SU-DHL-6 (cell line): ENCODE measurements around the gene FMN1.

Source experiments
- H2AFZ ChIP-seq: fragments of 200-600 bp; sonication (generic); 2 replicates; pipeline ENCODE4 v1.6.1; 2014; ENCODE audit warnings: low read depth, mild to moderate bottlenecking, moderate library complexity, mixed read lengths, antibody characterized with exemption, low read length; ENCODE audit not compliant: severe bottlenecking
- H3F3A ChIP-seq: fragments of 200-600 bp; shearing (Covaris generic); 2 replicates; pipeline ENCODE4 v1.6.0; 2016; ENCODE audit warnings: antibody characterized with exemption, mild to moderate bottlenecking; ENCODE audit not compliant: insufficient read depth
- H3K27ac ChIP-seq: fragments of 200-600 bp; sonication (generic); 2 replicates; pipeline ENCODE4 v1.5.1; 2016; ENCODE audit warnings: low read depth, mild to moderate bottlenecking, low read length, moderate library complexity, mixed read lengths
- H3K27me3 ChIP-seq: fragments of 200-600 bp; sonication (generic), shearing (Covaris generic); 2 replicates; pipeline ENCODE4 v1.6.0; 2014; ENCODE audit warnings: mild to moderate bottlenecking, low read length
- H3K36me3 ChIP-seq: fragments of 200-600 bp; sonication (generic); 2 replicates; pipeline ENCODE4 v1.6.1; 2014; ENCODE audit warnings: mild to moderate bottlenecking, low read length, mixed read lengths
- H3K4me2 ChIP-seq: fragments of 300-600, 200-600 bp; shearing (Covaris generic), sonication (generic); 2 replicates; pipeline ENCODE4 v1.6.0; 2014; ENCODE audit warnings: low read length, low read depth, mild to moderate bottlenecking; ENCODE audit not compliant: poor library complexity, severe bottlenecking
- H3K4me3 ChIP-seq: fragments of 200-600 bp; sonication (generic); 2 replicates; pipeline ENCODE4 v1.5.1; 2014; ENCODE audit warnings: antibody characterized with exemption, low read length, mild to moderate bottlenecking, mixed read lengths; ENCODE audit not compliant: insufficient read depth, poor library complexity, severe bottlenecking
- H3K79me2 ChIP-seq: fragments of 200-600 bp; sonication (generic); 2 replicates; pipeline ENCODE4 v1.6.1; 2014; ENCODE audit warnings: mild to moderate bottlenecking, low read length, moderate library complexity; ENCODE audit not compliant: insufficient read depth
- H3K9ac ChIP-seq: fragments of 200-600 bp; sonication (generic); 2 replicates; pipeline ENCODE4 v1.7.0; 2014; ENCODE audit warnings: mild to moderate bottlenecking, low read length
- H3K9me2 ChIP-seq: fragments of 200-600 bp; sonication (generic); replicated peaks from 2 replicates; pipeline ENCODE4 v1.6.1; 2014; ENCODE audit warnings: low read length; ENCODE audit not compliant: insufficient read depth
- H3K9me3 ChIP-seq: fragments of 200-600 bp; sonication (generic); 2 replicates; pipeline ENCODE4 v1.6.1; 2014; ENCODE audit warnings: low read length, mixed read lengths; ENCODE audit not compliant: insufficient read depth
- H4K20me1 ChIP-seq: fragments of 200-600 bp; sonication (generic); 2 replicates; pipeline ENCODE4 v1.6.1; 2014; ENCODE audit warnings: low read depth, mild to moderate bottlenecking, antibody characterized with exemption, low read length, moderate library complexity, mixed read lengths
- CTCF ChIP-seq: fragments of 200-600 bp; sonication (generic); IDR thresholded peaks from one replicate; pipeline ENCODE4 v1.5.1; 2017; ENCODE audit warnings: antibody characterized with exemption, mild to moderate bottlenecking, low read length, moderate library complexity; ENCODE audit not compliant: insufficient read depth, poor library complexity, severe bottlenecking
- EZH2phosphoT487 ChIP-seq: fragments of 200-600 bp; sonication (generic), shearing (Covaris generic); conservative IDR thresholded peaks from 2 replicates; pipeline ENCODE4 v1.6.1; 2018; ENCODE audit warnings: mild to moderate bottlenecking, antibody characterized with exemption, low read length, moderate library complexity, mixed read lengths

FMN1 gene

GRCh38 chr15:33148129-33148751 lies 46.3 kb downstream of the FMN1 start:
- Histone ChIP-seq H3F3A (no peaks in the 10 kb centered on the region), H3K4me3 (no peak overlapping the region), H3K9ac (no peak overlapping the region), H2AFZ (no peak overlapping the region), H3K27me3 (no peaks in the 10 kb centered on the region), H3K9me2 (no peaks in the 10 kb centered on the region), H3K79me2 (no peaks in the 10 kb centered on the region), H3K4me2 (no peak overlapping the region), H4K20me1 (no peaks in the 10 kb centered on the region), H3K27ac (no peak overlapping the region), H3K9me3 (no peaks in the 10 kb centered on the region), H3K36me3 (no peaks in the 10 kb centered on the region)
- no peak for TF ChIP-seq CTCF
- no peak for TF ChIP-seq EZH2phosphoT487

- Histone ChIP-seq H3K36me3 (no peaks in the 10 kb centered on the region), H3K9ac (no peak overlapping the region), H3K79me2 (no peaks in the 10 kb centered on the region), H3K4me3 (no peak overlapping the region), H3K4me2 (no peak overlapping the region), H2AFZ (no peak overlapping the region), H3K27ac (no peak overlapping the region), H4K20me1 (no peaks in the 10 kb centered on the region), H3K9me3 (no peaks in the 10 kb centered on the region), H3F3A (no peaks in the 10 kb centered on the region), H3K27me3 (no peaks in the 10 kb centered on the region), H3K9me2 (no peaks in the 10 kb centered on the region)
- TF ChIP-seq CTCF, result no peak
- no peak for TF ChIP-seq EZH2phosphoT487
Observed at GRCh38 chr15:33146051-33146450, 48.5 kb downstream of the FMN1 start.

- Histone ChIP-seq H4K20me1 (no peaks in the 10 kb centered on the region), H3K79me2 (no peaks in the 10 kb centered on the region), H3K27ac (no peak overlapping the region), H3K9me3 (no peaks in the 10 kb centered on the region), H3K36me3 (no peaks in the 10 kb centered on the region), H3F3A (no peaks in the 10 kb centered on the region), H2AFZ (no peak overlapping the region), H3K9me2 (no peaks in the 10 kb centered on the region), H3K9ac (no peak overlapping the region), H3K27me3 (no peaks in the 10 kb centered on the region), H3K4me3 (no peak overlapping the region), H3K4me2 (no peak overlapping the region)
- TF ChIP-seq EZH2phosphoT487, result no peak
- TF ChIP-seq CTCF, result no peak
Observed at GRCh38 chr15:33145447-33145846, 49.1 kb downstream of the FMN1 start.
